Tongue (tissue), 2 donors: ENCODE data around the gene DENND2A. TPM values are rescaled to one million over a fixed set of nuclear protein-coding genes. Genes with fewer than 3 reads are reported as not detected.
A peak's percentile ranks its signal among the peaks of the same experiment; 100 is the strongest.

Source experiments
- DNase-seq: peaks from one replicate; pipeline ENCODE4 v3.0.0-alpha.2; 2015
- total RNA-seq: library from RNA; depleted of rRNA; stranded (reverse); fragments of >200 nt; gene quantifications from one replicate; pipeline ENCODE4 v1.2.3, GENCODE V29; 2014

DENND2A gene
- total RNA-seq, 1 donor from 2014 or later = 29.6 TPM

DNA sequence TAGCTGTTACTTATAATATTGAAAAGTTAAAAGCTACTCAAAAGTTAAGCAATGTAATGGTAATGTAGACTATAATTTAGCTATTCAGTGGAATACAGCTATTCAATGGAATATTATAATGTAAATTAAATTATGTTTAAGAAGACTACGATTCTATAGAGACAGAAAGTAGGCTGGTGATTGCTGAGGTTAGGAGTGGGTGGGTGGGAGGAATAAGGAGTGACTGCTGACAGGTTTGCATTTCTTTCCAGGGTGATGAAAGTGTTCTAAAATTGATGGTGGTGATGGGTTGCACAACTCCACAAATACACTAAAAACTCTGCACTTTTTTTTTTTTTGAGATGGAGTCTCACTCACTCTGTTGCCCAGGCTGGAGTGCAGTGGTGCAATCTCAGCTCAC, 21.4 kb downstream of the DENND2A start:
- DNase-seq = no peak

DNA sequence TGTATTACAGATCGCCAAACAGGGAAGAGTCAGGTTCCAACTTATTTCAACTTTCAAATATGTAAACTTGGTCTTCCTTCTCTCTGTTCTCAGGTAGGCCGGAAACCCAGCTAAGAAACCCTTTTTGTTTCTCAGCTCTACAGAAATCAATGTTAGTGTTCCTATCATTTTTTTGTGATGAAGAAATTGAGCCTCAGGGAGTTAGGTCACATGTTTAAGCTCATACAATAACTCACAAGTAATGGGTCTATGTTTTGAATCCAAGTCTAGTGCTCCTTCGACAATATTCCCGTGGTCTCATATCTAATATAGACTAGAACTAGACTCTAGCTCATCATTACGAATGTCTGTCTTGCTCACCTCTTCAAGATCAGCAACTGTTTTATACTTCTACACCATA, 22.3 kb downstream of the DENND2A start:
- no peak for DNase-seq

DNA sequence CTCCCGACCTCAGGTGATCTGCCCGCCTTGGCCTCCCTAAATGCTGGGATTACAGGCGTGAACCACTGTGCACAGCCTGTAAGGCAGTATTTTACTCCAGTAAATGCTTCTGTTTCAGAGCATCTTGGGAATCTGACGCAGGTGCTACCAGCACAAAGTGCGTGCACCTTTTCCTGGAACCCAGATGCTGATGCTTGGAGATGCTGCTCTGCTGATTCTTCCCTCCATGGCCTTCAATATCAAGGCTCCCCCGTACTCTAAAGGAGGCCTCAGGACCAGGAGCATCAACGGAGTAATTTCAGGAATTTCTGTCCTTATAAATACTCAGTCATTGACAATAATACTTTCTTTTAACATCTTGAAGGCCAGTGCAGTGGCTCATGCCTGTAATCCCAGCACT, 23.5 kb downstream of the DENND2A start:
- no peak for DNase-seq

DNA sequence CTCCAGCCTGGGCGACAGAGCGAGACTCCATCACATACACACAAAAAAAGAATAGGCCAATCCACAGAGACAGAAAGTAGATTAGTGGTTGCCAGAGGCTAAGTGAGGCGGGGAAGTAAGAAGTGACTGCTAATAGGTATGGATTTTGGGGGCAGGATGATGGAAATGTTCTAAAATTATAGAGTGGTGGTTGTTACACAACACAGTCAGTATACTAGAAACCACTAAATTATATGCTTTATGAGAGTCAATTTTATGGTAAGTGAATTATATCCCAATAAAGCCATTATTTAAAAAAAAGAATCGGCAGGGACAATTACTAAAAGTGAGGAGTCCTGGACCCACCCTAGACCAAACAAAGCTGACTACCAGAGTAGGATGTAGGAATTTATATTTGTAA, 24.3 kb downstream of the DENND2A start:
- DNase-seq = no peak

DNA sequence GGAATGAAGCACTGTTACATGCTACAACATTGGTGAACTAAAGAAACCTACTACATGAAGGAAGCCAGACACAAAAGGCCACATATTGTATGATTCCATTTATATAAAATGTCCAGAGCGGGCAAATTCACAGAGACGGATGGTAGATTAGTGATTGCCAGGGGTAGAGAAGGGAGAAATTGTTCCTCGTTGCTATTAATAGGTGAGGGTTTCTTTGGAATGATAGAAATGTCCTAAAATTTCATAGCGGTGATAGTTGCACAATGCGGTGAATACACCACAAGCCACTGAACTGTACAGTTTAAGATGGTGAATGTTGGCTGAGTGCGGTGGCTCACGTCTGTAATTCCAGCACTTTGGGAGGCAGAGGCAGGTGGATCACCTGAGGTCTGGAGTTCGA, 29.0 kb downstream of the DENND2A start:
- DNase-seq = no peak

DNA sequence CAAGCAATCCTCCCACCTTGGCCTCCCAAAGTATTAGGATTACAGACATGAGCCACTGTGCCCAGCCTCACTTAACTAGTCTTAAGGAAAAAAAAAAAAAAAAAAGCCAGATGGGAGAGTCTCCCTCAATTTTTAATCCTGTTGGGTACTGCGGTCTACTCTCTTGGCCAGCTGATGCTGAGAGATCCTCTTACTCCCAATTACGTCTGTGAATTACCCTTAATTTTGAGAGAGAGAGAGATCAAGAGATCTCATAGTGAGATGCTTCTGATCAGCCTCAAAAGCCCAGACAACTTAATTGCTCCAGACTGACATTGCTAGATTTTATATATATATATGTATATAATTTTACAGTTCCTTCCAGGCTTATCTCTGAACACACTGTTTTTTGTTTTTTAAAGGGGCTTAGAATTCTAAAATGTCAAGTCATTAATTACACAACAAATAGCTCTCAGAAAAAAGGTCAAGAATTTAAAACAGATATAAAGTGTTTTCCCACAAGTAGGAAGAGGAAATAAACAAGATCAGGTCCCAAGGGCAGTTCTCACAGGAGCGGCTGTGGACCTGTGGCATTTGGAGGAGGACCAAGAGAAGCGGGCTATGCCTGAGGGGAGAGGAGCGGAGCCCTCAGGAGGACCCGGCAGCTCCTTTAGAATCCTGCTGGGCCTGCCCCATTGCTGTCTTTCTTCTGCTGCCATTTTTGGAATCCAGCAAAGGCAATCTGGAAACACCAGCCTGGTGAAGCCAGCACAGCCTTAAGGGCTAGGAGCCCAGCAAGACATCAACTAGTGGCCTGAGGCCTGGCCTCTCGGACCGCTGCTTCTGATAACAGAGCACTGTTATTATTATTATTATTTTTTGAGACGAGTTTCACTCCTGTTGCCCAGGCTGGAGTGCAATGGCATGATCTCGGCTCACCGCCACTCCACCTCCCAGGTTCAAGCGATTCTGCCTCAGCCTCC, 30.1 kb downstream of the DENND2A start:
- no peak for DNase-seq

DNA sequence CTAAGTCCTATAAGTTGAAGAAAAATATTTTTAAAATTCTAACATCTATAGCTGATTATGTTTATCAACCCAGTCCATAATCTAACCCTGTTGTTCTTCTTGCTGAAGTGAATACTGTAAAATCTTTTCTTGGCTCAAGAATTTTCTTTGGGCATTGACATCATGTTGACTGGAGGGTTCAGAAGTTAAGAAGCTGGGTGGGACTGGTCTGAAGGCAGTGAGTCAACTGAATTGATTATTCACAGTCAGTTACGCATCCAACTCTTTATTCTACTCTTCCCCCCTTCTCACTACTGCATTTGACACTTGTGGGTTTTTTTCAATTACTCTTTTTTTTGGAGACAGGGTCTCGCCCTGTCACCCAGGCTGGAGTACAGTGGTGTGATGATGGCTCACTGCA, 31.0 kb downstream of the DENND2A start:
- peak; percentile 76 for DNase-seq

DNA sequence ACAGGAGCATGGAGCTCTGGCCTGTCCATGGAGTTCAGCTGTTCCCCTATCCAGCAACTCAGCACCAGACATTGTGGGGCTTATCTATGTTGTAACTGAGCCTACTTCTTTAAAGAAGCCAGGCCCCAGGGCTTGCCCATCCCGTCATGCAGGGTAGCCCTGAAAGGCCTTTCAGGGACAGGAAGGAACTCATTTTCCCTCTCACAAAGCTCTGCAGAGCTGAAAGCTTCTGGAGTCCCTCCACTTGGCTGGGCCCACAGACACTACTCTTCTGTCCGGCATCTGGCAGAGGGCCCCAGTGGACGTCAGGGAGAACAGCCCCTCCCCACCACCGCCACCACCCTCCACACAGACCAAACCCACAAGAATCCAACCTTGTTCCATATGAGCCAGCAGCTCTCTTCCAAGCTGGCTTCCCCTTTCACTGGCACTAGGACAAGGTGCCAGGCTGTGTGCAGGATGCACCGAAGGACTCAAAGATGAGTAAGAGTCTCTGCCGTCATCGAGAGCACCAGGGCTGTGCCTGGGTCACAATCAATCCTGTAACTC, 33.1 kb downstream of the DENND2A start:
- DNase-seq = peak; percentile 87

DNA sequence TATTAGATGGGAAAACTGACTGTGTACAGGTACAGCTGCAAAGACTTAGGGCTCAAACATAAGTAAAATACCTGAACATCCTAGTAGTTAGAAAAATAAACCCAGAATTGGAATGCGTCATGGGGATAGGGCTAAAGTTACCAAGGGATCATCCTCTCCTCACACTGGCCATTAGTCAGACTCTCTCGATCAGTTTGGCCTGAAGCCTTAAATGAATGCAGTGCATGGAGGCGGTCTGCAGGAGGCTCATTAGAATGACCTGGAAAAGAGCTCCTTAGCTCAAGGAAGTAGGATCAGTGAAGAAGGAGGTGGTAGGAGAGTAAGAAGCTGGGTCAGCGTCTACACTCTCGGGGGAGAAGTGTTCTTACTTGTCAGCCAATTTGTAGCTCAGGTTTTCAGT, 35.3 kb downstream of the DENND2A start:
- DNase-seq = no peak

DNA sequence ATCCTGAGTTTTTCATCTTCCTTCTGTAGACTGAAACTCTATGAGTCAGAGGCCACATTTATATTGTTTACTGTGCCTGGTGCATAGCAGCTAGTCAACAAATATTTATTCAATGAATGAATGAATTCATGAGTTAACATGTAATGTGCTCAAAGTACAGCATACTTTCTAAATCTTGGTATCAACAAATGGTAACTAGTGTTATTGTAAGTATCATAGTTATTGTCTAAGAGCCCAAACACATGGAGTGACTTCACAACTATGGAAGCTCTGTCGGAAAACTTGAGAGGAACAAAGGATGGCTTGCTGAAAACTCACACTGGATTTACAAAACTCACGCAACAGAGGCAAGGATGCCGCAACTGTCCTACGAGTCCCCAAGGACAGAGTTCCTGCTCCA, 35.9 kb downstream of the DENND2A start:
- no peak for DNase-seq

DNA sequence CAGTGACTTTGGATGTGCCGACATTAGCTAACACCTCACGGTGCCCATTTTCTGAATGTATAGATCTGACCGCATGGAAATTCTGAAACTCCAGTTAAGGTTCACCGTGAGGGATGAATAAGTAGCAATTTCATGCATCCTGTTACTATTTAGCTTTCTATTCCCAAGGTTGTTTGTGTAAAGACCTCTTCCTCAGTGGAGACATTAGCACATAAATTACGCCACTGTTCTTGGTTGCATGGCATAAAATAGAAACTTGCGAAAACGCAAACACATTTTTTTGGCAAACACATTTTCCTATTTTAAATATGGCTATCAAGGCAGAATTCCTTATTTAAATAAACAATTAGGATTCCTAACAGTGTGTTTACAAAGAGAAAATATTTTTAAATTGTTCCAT, 36.5 kb downstream of the DENND2A start:
- no peak for DNase-seq

DNA sequence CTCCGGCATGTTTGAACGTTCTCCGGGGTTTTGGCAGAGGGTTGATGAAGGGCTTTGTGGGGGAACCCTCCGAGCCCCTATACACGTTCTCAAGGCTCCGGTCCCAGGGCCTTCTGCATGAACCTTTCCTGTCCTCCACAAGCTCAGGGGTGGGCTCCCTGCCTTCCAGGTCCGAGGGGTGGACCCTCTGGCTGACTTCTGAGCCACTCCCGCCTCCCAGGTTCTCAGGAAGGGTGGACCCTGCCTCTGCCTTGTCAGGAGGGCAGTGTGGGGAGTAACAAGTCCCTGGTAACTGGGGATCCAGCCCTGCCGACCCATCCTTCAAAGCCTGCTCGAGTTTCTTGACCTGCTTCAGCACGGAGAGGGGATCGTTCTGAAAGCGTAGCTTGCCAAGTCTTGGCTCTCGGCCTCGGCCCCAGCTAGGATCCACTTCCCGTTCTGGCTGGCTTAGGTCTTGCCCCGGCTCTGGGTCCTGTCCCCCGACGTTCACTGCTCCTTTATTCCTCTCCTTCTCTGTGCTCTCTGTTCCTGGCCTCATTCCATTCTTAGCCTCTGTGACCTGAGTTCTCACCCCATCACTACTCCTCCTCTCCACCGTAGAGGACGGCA, 38.9 kb downstream of the DENND2A start:
- DNase-seq = no peak

DNA sequence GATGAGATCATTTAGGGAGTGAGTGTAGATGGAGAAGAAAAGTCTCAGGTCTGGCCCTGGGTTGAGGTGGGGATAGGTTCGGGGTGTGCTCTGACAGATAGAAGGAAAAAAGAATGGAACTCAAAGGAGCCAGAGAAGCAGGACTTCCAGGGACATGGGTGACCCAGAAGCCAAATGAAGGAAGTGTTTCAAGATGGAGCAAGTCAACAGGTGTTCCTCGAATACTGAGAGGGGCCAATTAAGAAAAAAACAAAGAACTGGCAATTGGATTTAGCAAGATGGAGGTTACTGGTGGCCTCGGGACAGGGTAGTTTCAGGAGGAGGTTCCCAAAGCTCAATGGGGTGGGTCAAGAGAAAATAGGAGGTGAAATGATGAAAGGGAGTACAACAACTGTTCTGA, 40.3 kb downstream of the DENND2A start:
- DNase-seq = no peak

DNA sequence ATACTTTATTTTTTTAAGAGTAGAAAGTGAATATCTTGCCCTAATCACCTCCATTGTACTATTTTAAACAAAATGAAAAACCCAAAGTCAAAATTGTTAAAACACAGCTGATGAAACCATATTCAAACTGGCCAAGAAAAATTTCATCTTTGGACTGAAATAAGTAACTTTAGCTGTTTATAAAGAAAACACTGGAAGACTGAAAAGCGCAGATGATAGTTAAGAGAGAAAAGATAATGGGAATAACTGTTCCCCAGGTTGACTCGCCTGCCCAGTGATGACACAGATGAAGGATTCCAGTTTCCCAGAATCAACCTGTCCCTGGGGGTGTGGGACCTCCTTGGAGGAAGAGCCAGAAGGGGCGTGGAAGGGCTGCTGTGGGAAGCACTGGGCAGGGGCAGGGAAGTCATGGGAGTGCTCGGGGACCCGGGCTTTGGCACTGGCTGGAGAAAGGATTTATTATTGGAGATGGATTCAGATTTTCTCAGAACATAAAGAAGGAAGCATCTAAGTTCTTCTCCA, 43.1 kb downstream of the DENND2A start:
- no peak for DNase-seq

DNA sequence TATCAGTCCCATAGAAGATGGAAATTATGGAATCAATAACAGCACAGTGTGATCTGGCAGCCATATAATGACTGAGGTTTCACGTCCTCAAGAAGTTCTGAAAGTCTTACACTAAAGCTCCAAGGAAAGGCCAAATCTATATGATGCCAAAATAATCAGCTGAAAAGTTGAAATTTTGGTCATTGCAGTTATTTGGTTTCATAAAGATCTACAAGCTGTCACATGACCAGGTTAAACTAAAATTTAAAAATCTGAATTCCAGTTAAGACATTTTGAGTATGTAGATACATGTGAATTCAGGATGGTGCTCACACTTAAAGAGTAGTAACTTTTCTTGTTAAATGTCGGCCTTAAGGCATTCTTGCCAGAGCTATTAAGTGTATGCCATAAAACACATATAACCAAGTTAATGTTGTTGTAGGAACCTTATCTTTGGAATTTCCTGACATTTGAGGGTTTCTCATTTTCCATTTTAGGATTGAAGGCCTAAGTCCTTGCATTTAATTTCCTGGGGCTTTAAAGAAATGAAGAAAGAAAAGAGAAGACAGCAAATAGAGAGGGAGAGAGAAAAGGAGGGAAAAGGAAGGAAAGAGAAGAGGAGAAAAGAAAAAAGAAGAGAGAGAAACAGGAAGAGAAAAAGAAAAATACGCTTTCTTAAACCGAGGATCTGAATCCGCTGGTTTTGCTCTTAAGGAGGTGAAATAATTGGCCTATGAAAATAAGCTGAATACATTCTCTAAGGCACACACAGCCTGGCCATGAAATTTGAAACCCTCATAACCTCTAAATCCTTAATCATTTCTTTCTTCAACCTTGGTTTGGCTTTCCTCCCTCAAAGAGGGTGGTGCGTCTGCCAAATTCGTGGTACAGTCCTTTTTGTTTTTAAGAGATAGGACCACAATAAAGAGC, 43.8 kb downstream of the DENND2A start:
- DNase-seq = peak; percentile 40

DNA sequence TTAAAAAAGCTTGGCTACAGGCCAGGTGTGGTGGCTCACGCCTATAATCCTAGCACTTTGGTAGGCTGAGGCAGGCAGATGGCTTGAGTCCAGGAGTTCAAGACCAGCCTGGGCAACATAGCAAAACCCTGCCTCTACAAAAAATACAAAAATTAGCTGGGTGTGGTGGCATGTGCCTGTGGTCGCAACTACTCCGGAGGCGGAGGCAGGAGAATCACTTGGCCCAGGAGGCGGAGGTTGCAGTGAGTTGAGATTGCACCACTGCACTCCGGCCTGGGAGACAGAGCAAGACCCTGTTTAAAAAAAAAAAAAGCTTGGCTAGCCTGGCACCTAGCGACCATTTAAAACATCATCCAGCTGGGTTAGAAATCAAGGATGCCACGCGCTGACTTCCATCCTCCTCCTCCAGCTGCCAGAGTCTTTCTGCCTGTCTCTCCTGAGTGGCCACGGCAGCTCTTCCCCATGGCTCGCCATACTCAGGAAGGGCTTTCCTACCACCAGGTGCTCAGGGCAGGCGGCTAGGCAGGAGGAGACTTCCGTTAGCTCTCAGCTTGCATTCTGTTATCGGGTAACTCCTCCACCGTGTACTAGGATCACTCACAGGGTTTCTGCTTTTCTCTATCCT, 45.0 kb downstream of the DENND2A start:
- no peak for DNase-seq

DNA sequence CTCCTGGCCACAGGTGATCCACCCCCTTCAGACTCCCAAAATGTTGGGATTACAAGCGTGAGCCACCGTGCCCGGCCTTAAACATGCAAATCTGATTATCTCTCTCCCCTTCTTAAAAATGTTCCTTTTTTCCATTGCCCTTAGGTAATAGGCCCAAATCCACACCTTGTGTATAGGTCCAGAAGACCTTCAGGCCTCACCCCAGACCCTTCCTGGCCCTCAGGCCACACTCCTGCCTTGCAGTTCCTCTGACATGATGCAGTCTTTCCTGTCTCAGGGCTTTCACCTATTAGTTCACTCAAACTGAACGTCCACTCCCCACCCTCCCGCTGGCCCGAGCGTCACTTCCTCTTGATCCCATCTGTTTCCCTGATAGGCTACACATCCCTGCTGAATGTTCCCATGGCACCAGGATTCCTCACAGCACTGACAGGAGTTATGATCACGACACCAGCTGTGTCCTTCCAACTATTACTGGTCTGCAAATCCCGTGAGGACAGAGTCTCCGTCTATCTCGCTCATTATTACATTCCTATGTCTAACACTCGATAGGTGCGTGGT, 46.4 kb downstream of the DENND2A start:
- DNase-seq = no peak

DNA sequence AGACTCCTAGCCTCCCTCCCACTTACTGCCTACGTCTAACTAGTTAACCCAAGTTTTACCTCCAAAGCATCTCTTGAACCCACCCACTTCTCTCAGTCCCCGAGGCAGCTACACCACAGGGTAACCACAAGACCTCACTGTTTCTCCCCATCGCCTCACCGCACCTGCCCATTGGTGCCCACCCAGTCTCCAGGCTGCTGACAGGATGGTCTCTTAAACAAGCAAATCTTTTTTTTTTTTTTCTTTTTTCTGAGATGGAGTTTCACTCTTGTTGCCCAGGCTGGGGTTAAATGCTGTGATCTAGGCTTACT, 47.0 kb downstream of the DENND2A start:
- no peak for DNase-seq

DNA sequence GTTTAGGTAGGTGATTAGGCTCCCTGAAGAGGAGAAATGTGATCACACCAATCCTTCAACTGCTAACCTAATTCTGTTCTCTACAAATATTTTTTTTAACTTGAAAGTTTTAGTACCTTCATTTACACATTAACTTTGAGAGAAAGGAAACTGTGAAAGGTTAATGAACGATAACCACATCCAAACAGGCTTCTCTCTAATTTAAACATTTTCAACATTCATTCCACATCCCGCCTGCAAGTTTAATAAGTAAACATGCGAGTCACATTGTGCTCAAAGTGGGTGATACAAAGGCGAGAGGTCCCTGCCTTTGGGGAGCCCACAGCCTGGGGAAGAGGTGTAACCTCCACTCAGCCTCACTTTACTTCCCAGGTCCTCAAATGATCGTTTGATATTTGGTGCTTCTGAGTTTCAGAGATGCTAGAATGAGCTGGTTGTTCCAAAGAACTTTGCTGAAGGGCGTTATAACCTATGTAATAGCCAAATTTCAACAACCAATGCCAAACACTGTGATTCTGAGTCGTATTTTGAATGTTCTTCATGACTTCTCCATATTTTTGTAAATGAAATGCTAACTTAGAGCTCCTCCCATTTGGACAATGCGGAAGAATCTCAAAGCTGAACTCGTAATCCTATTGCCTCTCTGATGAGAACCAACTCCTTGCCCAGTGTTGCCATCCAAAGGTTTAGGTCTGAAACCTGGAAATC, 47.5 kb downstream of the DENND2A start:
- DNase-seq = no peak

DNA sequence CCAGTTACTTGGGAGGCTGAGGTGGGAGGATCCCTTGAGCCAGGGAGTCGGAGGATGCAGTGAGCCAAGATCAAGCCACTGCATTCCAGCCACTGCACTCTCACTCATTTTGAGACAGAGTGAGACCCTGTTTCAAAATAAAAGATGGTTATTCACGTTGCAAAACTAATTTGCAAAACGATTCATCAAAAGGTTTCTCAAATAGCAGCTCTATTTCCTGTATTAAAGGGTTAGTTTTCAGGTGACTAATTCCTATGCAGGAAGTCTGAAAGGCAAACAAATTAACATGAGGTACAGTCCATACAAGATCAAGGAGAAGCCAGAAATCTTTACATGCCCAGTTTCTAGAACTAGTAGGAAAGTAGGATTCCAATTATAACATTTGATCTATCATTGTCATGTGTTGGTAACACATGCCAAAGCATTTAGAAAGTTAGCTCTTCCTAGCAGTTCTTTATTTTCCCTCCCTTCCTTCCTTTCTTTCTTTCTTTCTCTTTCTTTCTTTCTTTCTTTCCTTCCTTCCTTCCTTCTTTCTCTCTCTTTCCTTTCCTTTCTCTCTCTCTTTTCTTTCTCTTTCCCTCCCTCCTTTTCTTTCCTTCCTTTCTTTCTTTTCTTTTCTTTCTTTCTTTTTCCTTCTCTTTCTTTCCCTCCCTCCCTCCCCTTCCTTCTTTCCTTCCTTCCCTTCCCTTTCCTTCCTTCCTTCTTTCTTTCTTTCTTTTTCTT, 49.3 kb downstream of the DENND2A start:
- no peak for DNase-seq
